ENCODE measurements around the gene FLYWCH1. TPM values are rescaled to one million over a fixed set of nuclear protein-coding genes. Genes with fewer than 3 reads are reported as not detected.

FLYWCH1 gene
- total RNA-seq, 1 experiment from 2014 or later, result 12.5 TPM

GRCh38 chr16:2924901-2925755 is 13.4 kb downstream of the FLYWCH1 start:
- peaks cover 6% of the 10 kb centered on the region for H3K27me3 Mint-ChIP-seq (ENCODE audit: low read depth)
- Histone ChIP-seq H3K4me1 (ENCODE audit: insufficient read depth, low read length) (no peaks in the 10 kb centered on the region), H3K79me1 (ENCODE audit: insufficient read depth, low read depth, low read length, poor library complexity, severe bottlenecking) (no peaks in the 10 kb centered on the region), H3K9ac (ENCODE audit: extremely low read depth, insufficient read length, low read length) (no peak overlapping the region), H3K4ac (ENCODE audit: low read depth, low read length) (no peak overlapping the region), H3K79me2 (ENCODE audit: insufficient read depth, low read length) (no peaks in the 10 kb centered on the region), H3K23ac (ENCODE audit: insufficient read length, low read depth, low read length) (no peak overlapping the region), H3T11ph (ENCODE audit: low read length) (no peak overlapping the region), H2AFZ (ENCODE audit: low read length) (no peak overlapping the region), H4K91ac (ENCODE audit: insufficient read length, low read depth, low read length) (no peak overlapping the region), H3K4me2 (ENCODE audit: insufficient read depth, insufficient read length, low read length) (peak overlapping the region; percentile 45), H4K8ac (replicated peaks; ENCODE audit: insufficient read length, low read depth, low read length) (no peak overlapping the region), H3K27ac (ENCODE audit: insufficient read length, low read depth, low read length) (no peak overlapping the region), H2BK20ac (ENCODE audit: low read depth, low read length, poor library complexity, severe bottlenecking) (no peak overlapping the region), H3K23me2 (ENCODE audit: insufficient read length, low read depth, low read length, poor library complexity, severe bottlenecking) (peaks cover 5% of the 10 kb centered on the region), H3K9me3 (ENCODE audit: control insufficient read depth, low read depth, low read length) (no peaks in the 10 kb centered on the region), H4K20me1 (ENCODE audit: control insufficient read depth, insufficient read depth, insufficient read length) (no peaks in the 10 kb centered on the region), H4K5ac (ENCODE audit: insufficient read length, low read depth, low read length) (no peak overlapping the region), H3K18ac (ENCODE audit: insufficient read length, low read depth, low read length) (peak overlapping the region; percentile 79), H2BK120ac (ENCODE audit: low read depth, low read length, poor library complexity, severe bottlenecking) (no peak overlapping the region), H2AK5ac (ENCODE audit: insufficient read length, low read length) (no peak overlapping the region), H2BK5ac (ENCODE audit: insufficient read length, low read length) (no peak overlapping the region), H3K56ac (ENCODE audit: insufficient read length, low read depth, low read length) (no peak overlapping the region), H2BK15ac (ENCODE audit: low read depth, low read length) (no peak overlapping the region), H3K27me3 (ENCODE audit: insufficient read depth, low read length) (no peaks in the 10 kb centered on the region), H2BK12ac (ENCODE audit: insufficient read length, low read depth, low read length) (no peak overlapping the region), H3K14ac (ENCODE audit: insufficient read depth, low read length) (peak overlapping the region; percentile 92)
- no CpG with 5 or more reads among the region's 42 CpGs for WGBS (ENCODE audit: extremely low coverage, insufficient read length, low lambda C conversion rate)
- 0 out of 7 replicates have a peak overlapping the region, but pooled peaks of 1 of the 3 experiments have one; percentile 70 for H3K27ac Mint-ChIP-seq
- DNase-seq, result peak; percentile 86
- peaks cover 10 to 15% (median 14%) of the 10 kb centered on the region in 3 experiments for H3K36me3 Mint-ChIP-seq (ENCODE audit: insufficient read depth in 1 of 3, low read depth in 3 of 3)
- TF ChIP-seq CTCF (conservative IDR thresholded peaks at IDR 0.05), result no peak
- H3K4me1 Mint-ChIP-seq, result peaks cover 28 to 30% of the 10 kb centered on the region in 2 experiments
- H3K9me3 Mint-ChIP-seq, result peaks cover 10 to 11% of the 10 kb centered on the region in 2 experiments
- peak overlapping the region; percentile 55 to 62; a peak in 4 of 5 replicates for H3K4me3 Mint-ChIP-seq

Data from H9 (cell line).